ENCODE results near the gene MIB2.

Gene MIB2

GRCh38 chr1:1598051-1598719 lies 17.1 kb upstream of the MIB2 start:
- ATAC-seq, result no peak

- ATAC-seq, result no peak
These were observed 16.6 kb upstream of the MIB2 start for GRCh38 chr1:1598720-1599029.

- ATAC-seq, result peak; percentile 46 to 72
These were observed 16.0 kb upstream of the MIB2 start for GRCh38 chr1:1599030-1599934.

GRCh38 chr1:1599935-1600860 lies 15.1 kb upstream of the MIB2 start, which contains the start of gene FNDC10:
FNDC10 (minus strand) TSS chr1:1600135; CDS start chr1:1600015, 120 bp downstream.
- ATAC-seq, result peak; percentile 10 to 24

DNA sequence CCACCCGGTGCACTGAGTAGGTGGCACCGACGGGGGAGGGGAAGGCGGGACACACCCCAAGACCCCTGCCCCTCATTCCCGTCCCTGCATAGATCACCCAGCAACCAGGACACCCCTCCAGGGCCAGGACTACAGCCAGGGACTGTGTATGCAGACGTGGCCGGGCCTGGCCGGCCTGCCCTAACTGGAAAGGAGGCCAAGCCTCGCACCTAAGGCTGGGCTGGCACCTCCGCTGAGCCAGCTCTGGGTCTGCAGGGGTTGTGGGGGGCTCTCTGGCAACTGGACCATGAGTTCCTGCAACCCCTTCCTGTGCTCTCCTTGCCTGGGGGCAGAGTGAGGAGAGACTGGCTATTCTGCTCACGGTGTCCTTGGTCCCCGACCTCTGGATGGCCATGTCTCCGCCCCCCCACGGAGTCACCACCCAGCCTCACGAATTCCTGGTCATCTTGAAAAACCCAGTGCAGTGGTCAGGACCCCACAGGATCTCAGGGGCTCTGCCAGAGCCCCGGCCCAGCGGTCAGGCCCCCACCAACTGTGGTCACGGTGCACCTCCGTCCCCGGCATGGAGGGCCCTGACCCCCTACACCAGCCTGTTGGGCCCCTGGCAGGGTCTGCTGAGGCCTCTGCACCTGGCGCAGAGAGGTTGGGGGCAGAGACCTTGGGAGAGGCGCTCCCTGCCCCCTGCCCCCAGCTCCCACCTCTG lies 14.3 kb upstream of the MIB2 start:
- no peak for ATAC-seq

DNA sequence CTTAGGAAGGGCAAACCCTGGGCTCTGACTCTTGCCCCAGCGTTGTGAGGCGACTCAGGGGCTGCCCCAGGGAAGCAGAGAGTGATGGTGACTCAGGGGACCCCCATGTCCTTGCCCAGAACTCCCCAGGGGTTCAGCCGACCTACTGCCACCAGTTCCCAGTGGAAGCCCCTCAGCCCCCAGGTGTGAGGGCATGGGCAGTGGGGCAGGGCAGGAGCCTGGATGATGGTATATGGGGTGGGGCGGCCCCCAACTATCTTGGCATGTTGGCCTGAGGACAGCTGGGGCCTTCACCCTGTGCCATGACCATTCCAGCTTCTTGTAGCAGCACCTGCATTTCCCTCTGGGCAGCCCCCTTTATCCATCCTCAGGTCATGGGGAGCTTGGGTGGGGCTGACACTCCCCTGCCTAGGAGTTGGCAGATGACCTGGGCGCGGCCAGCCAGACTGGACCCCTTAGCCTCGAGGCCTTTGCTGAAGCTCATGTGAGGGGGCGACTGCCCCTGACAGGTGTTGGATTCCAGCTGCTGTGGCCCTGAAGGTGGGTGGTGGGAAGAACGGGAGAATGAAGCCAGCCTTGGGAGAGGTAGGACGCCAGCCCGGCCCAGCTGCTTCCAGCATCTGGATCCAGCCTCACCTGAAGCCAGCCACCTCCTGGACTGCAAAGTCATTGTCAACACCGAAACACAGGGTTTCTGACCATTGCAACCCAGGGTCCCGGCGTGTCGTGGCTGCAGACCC lies 13.6 kb upstream of the MIB2 start:
- ATAC-seq, result no peak

DNA sequence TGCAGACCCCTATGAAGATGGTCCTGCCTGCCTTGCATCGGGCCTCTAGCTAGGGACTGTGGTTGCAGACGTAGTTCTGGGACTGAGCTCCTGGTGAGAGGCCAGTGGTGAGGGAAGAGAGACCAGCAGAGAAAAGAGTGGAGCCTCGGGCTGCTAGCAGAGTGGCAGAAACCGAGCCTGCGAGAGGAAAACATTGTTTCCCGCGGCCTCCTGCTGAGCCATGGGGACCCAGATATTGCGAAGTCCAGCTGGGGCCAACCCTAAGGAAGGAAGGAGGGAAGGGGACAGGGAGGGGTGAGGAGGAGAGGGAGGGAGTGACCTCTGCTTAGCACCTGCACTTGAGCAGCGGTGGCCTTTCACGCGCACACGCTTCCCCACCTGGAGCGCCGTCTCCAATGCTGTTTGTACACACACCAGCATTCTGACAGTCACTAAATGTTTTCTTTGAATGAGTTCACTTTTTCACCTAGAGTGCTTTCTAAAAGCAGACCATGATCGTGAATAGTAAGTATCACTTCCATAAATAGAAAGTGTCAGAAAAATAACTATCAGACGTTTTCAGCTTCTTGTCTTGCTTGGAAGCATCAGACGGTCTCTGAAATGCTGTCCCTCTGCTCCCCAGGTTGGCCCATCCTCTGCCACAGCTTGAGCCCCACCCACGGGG lies 12.9 kb upstream of the MIB2 start:
- no peak for ATAC-seq

DNA sequence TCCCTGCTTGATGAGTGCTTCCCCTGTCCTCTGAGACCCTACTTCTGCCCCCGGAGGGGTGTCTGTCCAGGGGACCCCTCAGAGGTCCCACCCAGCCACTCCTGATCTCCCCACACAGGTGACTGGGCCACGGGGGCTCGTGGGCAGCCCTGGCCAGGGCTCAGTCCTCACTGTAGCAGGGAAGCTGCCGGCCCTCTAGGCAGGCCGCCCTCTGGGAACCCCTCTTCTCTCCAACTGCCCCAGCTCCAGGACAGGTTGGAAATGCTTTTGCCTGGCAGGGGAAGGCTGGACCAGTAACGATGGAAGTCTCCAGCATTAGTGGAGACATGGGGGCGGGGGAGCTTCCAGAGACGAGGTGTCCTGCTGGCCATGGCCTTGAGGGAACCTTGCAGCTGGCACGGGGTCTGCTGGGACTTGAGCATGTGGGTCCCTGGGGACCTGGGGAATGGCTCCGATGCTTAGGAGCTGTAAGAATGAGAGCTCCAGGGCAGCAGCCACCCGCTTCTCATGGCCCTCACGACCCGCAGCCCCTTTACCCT lies 12.3 kb upstream of the MIB2 start:
- no peak for ATAC-seq

- ATAC-seq, result no peak
These were observed 11.5 kb upstream of the MIB2 start for GRCh38 chr1:1603671-1604373.

DNA sequence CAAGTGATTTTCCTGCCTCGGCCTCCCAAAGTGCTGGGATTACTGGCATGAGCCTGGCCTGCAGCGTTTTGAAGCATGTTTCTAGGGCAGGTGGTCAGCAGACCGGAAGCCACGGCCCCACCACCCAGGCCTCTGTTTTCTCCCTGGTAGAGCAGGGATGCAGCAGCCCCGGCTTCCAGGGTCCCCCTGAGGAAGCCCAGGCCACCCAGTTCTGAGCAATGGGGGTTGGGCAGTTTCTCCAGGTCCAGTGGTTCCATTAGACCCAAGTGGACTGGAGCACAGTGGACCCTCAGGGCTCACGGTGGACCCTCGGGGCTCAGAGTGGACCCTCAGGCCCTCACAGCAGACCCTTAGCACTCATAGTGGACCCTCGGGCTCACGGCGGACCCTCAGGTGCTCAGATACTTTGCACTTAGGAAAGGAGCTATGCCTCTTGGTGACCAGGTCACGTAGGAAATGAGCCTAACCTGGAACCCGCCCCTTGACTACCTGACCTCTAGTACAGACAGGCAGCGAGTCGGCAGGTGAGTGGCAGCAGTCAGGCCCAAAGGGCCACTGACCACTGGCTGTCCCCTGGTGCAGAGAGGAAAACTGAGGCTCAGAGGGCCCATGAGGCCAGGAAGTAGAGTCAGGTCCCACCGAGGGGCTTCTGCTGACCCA lies 10.8 kb upstream of the MIB2 start:
- ATAC-seq, result no peak

DNA sequence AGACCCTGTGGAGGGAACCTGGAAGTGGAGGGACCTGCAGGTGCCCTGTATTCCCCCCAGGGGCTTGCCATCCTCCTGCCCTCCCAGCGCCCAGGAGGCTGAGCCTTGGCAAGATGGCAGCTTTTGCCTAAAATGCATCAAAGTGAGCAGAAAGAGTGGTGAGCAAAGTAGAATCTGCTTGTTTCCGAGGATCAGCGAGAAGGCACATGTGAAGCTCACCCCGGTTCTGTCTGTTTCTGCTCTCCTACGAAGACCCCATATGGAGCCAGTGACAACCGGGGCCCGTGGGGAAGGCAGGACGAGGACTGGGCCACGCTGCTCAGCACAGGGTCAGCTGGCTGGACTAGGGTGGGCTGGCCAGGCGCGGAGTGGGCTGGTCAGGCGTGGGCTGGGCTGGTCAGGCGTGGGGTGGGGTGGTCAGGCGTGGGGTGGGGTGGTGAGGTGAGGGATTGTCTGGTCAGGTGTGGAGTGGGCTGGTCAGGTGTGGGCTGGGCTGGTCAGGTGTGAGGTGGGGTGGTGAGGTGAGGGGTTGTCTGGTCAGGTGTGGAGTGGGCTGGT lies 10.2 kb upstream of the MIB2 start:
- no peak for ATAC-seq

DNA sequence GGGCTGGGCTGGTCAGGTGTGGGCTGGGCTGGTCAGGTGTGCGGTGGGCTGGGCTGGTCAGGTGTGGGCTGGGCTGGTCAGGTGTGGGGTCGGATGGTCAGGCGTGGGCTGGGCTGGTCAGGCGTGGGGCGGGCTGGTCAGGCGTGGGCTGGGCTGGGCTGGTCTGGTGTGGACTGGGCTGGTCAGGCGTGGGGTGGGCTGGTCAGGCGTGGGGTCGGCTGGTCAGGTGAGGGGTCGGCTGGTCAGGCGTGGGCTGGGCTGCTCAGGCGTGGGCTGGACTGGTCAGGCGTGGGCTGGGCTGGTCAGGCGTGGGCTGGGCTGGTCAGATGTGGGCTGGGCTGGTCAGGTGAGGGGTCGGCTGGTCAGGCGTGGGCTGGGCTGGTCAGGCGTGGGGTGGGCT lies 9.6 kb upstream of the MIB2 start:
- no peak for ATAC-seq

- no peak for ATAC-seq
These were observed 9.1 kb upstream of the MIB2 start for GRCh38 chr1:1606232-1606631.

- no peak for ATAC-seq
These were observed 5.3 kb upstream of the MIB2 start for GRCh38 chr1:1609822-1610485.

DNA sequence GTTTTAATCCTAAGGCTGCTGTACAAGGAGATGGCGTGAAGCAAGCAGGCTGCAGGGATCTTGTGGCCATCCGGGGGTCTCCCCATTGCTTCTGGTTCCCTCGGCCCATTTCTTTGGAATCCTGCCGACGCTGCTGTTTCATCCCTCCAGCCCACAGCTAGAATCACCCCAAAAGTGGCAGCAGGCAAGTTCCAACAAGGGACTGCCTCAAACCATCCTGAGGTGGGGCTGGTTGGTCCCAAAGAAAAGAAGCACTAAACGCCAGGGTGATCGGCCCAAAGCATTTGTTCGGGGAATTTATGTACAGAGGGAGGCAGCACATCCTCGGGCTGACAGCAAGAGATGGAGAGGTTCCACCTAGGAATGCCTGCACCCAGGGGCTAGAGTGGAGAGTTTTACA lies 4.5 kb upstream of the MIB2 start:
- ATAC-seq, result no peak

GRCh38 chr1:1612104-1612400 lies 3.2 kb upstream of the MIB2 start:
- no peak for ATAC-seq

GRCh38 chr1:1613509-1614082 lies 1.7 kb upstream of the MIB2 start:
- ATAC-seq, result no peak

DNA sequence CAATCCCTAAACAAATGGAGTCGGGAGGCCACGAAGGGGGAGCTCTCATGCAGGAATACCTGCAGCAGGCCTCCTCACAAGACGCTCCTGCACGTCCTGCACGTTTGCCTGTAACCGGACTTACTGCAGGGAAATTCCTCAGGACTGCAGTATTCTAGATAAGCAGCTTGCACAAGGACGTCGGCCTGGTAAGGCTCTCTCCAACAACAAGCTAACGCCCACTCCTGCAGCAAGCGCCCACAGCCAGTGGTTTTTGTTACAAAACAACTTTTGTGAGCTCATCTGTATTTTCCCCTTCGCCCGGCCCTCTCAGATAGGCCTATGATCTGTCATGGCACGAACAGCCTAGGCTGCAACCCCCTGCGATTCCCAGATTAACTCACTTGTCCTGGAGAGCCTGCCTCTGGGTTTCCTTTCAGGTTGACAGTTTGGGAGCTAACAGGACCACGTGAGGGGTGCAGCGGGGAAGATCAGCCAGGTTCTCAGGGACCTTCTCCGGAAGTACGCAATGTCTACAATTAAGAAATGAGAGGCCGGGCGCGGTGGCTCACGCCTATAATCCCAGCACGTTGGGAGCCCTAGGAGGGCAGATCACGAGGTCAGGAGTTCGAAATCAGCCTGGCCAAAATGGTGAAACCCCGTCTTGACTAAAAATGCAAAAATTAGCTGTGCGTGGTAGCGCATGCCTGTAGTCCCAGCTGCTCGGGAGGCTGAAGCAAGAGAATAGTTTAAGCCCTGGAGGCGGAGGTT lies 921 bp upstream of the MIB2 start:
- ATAC-seq, result peak in 1 of 2 donors; percentile 1
